Measurements from ENCODE around the gene ERVH48-1. TPM values are rescaled to one million over a fixed set of nuclear protein-coding genes. Genes with fewer than 3 reads are reported as not detected.
A peak's percentile ranks its signal among the peaks of the same experiment; 100 is the strongest.

ERVH48-1 gene
- total RNA-seq, 4 donors from 2014 or later = not detected

DNA sequence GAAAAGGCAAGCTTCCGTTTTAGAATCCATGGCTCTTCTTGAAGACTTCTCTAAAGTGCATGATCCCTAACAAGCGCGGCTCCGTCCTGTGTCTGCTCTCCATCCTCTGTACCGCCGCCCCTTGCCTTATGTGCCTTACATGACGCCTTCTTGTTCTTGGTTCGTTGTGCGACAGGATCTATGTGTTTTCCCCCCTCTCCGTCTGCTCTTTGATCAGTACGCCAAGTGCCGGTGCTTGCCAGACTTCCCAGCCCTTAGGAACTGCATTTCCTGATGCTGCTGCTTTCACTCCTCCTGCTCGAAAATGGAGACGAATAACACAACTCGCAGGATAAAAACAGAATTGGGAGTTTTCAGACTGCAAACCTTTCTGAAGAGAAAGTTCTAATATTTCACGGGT lies 19.2 kb downstream of the ERVH48-1 start:
- peaks cover 94% of the 10 kb centered on the region for H3K36me3 ChIP-seq
- H3K4me1 ChIP-seq = no peaks in the 10 kb centered on the region
- H3K27ac ChIP-seq = no peak overlapping the region
- no peak for TF ChIP-seq EP300 (IDR thresholded peaks at IDR 0.05)
- no peak for TF ChIP-seq POLR2A (IDR thresholded peaks at IDR 0.05)
- no peak for TF ChIP-seq POLR2AphosphoS5 (IDR thresholded peaks at IDR 0.05)
- WGBS = 94% methylated on average over 16 of the region's 16 CpGs
- DNase-seq (ENCODE audit: low spot score in 2 of 2) = no peak
- H3K27me3 ChIP-seq = no peaks in the 10 kb centered on the region
- H3K4me3 ChIP-seq = no peak overlapping the region
- no peaks in the 10 kb centered on the region for H3K9me3 ChIP-seq

- H3K4me3 ChIP-seq = no peak overlapping the region
- peaks cover 86% of the 10 kb centered on the region for H3K36me3 ChIP-seq
- H3K9me3 ChIP-seq = no peaks in the 10 kb centered on the region
- no peak for TF ChIP-seq CTCF (IDR thresholded peaks at IDR 0.05)
- DNase-seq (ENCODE audit: low spot score in 2 of 2) = no peak
- H3K27me3 ChIP-seq = no peaks in the 10 kb centered on the region
- no peaks in the 10 kb centered on the region for H3K4me1 ChIP-seq
- no peak overlapping the region for H3K27ac ChIP-seq
- WGBS = 91% methylated on average over 8 of the region's 8 CpGs
Observed at GRCh38 chr21:42905195-42905594, 20.2 kb downstream of the ERVH48-1 start.

DNA sequence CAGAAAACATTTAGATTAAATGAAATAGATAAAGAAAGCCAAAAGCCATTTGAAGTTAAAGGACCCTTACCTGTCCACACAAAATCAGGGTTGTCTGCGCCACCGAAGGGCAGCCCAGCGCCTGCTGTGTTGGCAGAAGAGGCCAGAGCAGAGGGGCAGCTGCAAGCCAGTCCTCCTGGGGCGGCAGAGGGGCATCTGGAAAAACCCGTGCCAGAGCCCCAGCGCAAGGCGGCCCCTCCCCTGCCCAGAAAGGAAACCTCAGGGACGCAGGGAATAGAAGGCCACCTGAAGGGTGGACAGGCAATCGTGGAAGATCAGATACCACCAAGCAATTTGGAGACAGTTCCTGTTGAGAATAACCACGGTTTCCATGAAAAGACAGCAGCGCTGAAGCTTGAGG lies 21.6 kb downstream of the ERVH48-1 start:
- Histone ChIP-seq H3K9me3 (no peaks in the 10 kb centered on the region), H3K4me3 (no peak overlapping the region), H3K27ac (no peak overlapping the region), H3K4me1 (no peaks in the 10 kb centered on the region), H3K36me3 (peaks cover 84% of the 10 kb centered on the region), H3K27me3 (no peaks in the 10 kb centered on the region)
- TF ChIP-seq POLR2A (IDR thresholded peaks at IDR 0.05) (no peak), CTCF (IDR thresholded peaks at IDR 0.05) (no peak), EP300 (IDR thresholded peaks at IDR 0.05) (no peak), POLR2AphosphoS5 (IDR thresholded peaks at IDR 0.05) (no peak)
- WGBS = 96% methylated on average over 11 of the region's 11 CpGs
- DNase-seq (ENCODE audit: low spot score in 2 of 2) = no peak

DNA sequence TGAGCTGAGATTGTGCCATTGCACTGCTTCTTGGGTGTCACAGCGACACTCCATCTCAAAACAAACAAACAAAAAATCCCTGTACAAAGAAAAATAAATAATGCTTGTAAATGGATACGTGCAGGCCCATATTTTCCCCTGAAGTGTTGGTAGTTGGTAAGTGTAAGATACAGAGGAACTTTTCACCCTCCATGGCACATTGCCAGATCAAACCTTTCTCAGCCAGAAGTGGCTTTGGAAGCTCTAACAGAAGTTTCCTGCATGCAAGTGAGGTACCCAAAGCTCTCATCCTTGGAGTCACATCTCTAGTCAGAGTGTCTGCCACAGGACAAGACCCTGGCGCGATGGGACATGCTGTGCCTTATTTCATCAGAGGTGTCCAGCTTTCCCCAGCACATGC lies 25.0 kb downstream of the ERVH48-1 start:
- H3K27me3 ChIP-seq = no peaks in the 10 kb centered on the region
- no peak for DNase-seq (ENCODE audit: low spot score in 2 of 2)
- 89% methylated on average over 4 of the region's 4 CpGs for WGBS
- no peaks in the 10 kb centered on the region for H3K9me3 ChIP-seq
- no peak overlapping the region for H3K4me3 ChIP-seq
- H3K27ac ChIP-seq = no peak overlapping the region
- TF ChIP-seq CTCF (IDR thresholded peaks at IDR 0.05) (no peak), POLR2AphosphoS5 (IDR thresholded peaks at IDR 0.05) (no peak), POLR2A (IDR thresholded peaks at IDR 0.05) (no peak), EP300 (IDR thresholded peaks at IDR 0.05) (no peak)
- H3K4me1 ChIP-seq = peaks cover 3% of the 10 kb centered on the region
- H3K36me3 ChIP-seq = peaks cover 76% of the 10 kb centered on the region

- H3K27me3 ChIP-seq = no peaks in the 10 kb centered on the region
- H3K36me3 ChIP-seq = peaks cover 19% of the 10 kb centered on the region
- H3K4me3 ChIP-seq = peak within 1 kb of the TSS; percentile 91
- WGBS = under 1% methylated on average over 17 of the region's 87 CpGs
- H3K27ac ChIP-seq = peak within 1 kb of the TSS; percentile 97
- DNase-seq (ENCODE audit: low spot score in 2 of 2) = peak; percentile 100
- peaks cover 15% of the 10 kb centered on the region for H3K4me1 ChIP-seq
- TF ChIP-seq CTCF (IDR thresholded peaks at IDR 0.05) (no peak), EP300 (IDR thresholded peaks at IDR 0.05) (no peak), POLR2A (IDR thresholded peaks at IDR 0.05) (peak; percentile 61 to 88), POLR2AphosphoS5 (IDR thresholded peaks at IDR 0.05) (peak; percentile 70 to 88 (median 85))
- H3K9me3 ChIP-seq = no peaks in the 10 kb centered on the region
Observed at GRCh38 chr21:42892931-42893755, 32.3 kb downstream of the ERVH48-1 start, which contains the start of gene NDUFV3. Gene NDUFV3 (plus strand): TSS chr21:42893309. CDS start chr21:42893334, 25 bp downstream.

All from suprapubic skin (tissue), 4 donors.